Measurements from ENCODE around the gene MAD2L1BP.
A peak's percentile ranks its signal among the peaks of the same experiment; 100 is the strongest.

The MAD2L1BP gene

GRCh38 chr6:43669050-43669921, 33.6 kb downstream of the MAD2L1BP start:
- Histone ChIP-seq H3K4me1 (ENCODE audit: insufficient read depth, poor library complexity, severe bottlenecking) (peaks cover 26% of the 10 kb centered on the region), H3K27ac (ENCODE audit: poor library complexity, severe bottlenecking) (peak overlapping the region; percentile 47), H3K27me3 (ENCODE audit: insufficient read depth, poor library complexity, severe bottlenecking) (no peaks in the 10 kb centered on the region), H3K4me3 (ENCODE audit: severe bottlenecking) (no peak overlapping the region), H3K9me3 (ENCODE audit: severe bottlenecking) (no peaks in the 10 kb centered on the region), H3K36me3 (ENCODE audit: low read depth) (peaks cover 6% of the 10 kb centered on the region; the same call in 1 of the 2 replicates)
- ATAC-seq (ENCODE audit: low read depth) (no peak), DNase-seq (ENCODE audit: low spot score) (no peak)
- TF ChIP-seq CTCF (IDR thresholded peaks at IDR 0.05; ENCODE audit: poor library complexity, severe bottlenecking): no peak

GRCh38 chr6:43669922-43670622, 34.4 kb downstream of the MAD2L1BP start:
- peaks cover 24% of the 10 kb centered on the region for H3K4me1 ChIP-seq (ENCODE audit: insufficient read depth, poor library complexity, severe bottlenecking)
- DNase-seq (ENCODE audit: low spot score) (no peak), ATAC-seq (ENCODE audit: low read depth) (no peak)
- peak overlapping the region; percentile 47 for H3K27ac ChIP-seq (ENCODE audit: poor library complexity, severe bottlenecking)
- H3K4me3 ChIP-seq (ENCODE audit: severe bottlenecking): no peak overlapping the region
- TF ChIP-seq CTCF (IDR thresholded peaks at IDR 0.05; ENCODE audit: poor library complexity, severe bottlenecking): no peak
- no peaks in the 10 kb centered on the region for H3K27me3 ChIP-seq (ENCODE audit: insufficient read depth, poor library complexity, severe bottlenecking)
- no peaks in the 10 kb centered on the region for H3K9me3 ChIP-seq (ENCODE audit: severe bottlenecking)
- peaks cover 14% of the 10 kb centered on the region for H3K36me3 ChIP-seq (ENCODE audit: low read depth)

- DNase-seq (ENCODE audit: low spot score): no peak
- no peak for ATAC-seq (ENCODE audit: low read depth)
- H3K36me3 ChIP-seq (ENCODE audit: low read depth): peaks cover 15% of the 10 kb centered on the region
- H3K4me1 ChIP-seq (ENCODE audit: insufficient read depth, poor library complexity, severe bottlenecking): peaks cover 19% of the 10 kb centered on the region
- no peak overlapping the region for H3K4me3 ChIP-seq (ENCODE audit: severe bottlenecking)
- no peaks in the 10 kb centered on the region for H3K27me3 ChIP-seq (ENCODE audit: insufficient read depth, poor library complexity, severe bottlenecking)
- no peaks in the 10 kb centered on the region for H3K9me3 ChIP-seq (ENCODE audit: severe bottlenecking)
- H3K27ac ChIP-seq (ENCODE audit: poor library complexity, severe bottlenecking): peak overlapping the region; percentile 47
- no peak for TF ChIP-seq CTCF (IDR thresholded peaks at IDR 0.05; ENCODE audit: poor library complexity, severe bottlenecking)
Observed at GRCh38 chr6:43670623-43670986, 35.0 kb downstream of the MAD2L1BP start.

- Histone ChIP-seq H3K27me3 (ENCODE audit: insufficient read depth, poor library complexity, severe bottlenecking) (no peaks in the 10 kb centered on the region), H3K36me3 (ENCODE audit: low read depth) (peaks cover 18% of the 10 kb centered on the region), H3K27ac (ENCODE audit: poor library complexity, severe bottlenecking) (no peak overlapping the region), H3K4me1 (ENCODE audit: insufficient read depth, poor library complexity, severe bottlenecking) (peaks cover 19% of the 10 kb centered on the region), H3K9me3 (ENCODE audit: severe bottlenecking) (no peaks in the 10 kb centered on the region), H3K4me3 (ENCODE audit: severe bottlenecking) (no peak overlapping the region)
- no peak for TF ChIP-seq CTCF (IDR thresholded peaks at IDR 0.05; ENCODE audit: poor library complexity, severe bottlenecking)
- DNase-seq (ENCODE audit: low spot score) (no peak), ATAC-seq (ENCODE audit: low read depth) (no peak)
Observed at GRCh38 chr6:43671011-43671800, 35.6 kb downstream of the MAD2L1BP start.

All from RWPE2 (cell line).